NCI-H2107 treated with DMSO at 0.1 percent for 48 hours (cell line): Measurements from ENCODE around the gene CREB5.

Source experiments
- DNase-seq: peaks from one replicate; lab custom pipeline; 2025; ENCODE audit not compliant: unreplicated experiment; lab: John Stamatoyannopoulos, UW

CREB5 gene

GRCh38 chr7:28873365-28873764 lies 461.0 kb downstream of the CREB5 start:
- no peak for DNase-seq

- DNase-seq: no peak
Measured at GRCh38 chr7:28874001-28874400, 461.7 kb downstream of the CREB5 start.
